Progenitor cell of endocrine pancreas (in vitro differentiated cells): Measurements from ENCODE around the gene ACSF2. TPM values are rescaled to one million over a fixed set of nuclear protein-coding genes. Genes with fewer than 3 reads are reported as not detected.

ENCODE experiments used
- DNase-seq: peaks from one replicate; pipeline ENCODE4 v3.0.0; 2021; ENCODE audit warnings: low spot score; ENCODE audit not compliant: unreplicated experiment
- H3K27ac Mint-ChIP-seq: 2 replicates; pipeline ENCODE4 v1.8.0; 2021; ENCODE audit warnings: mild to moderate bottlenecking, moderate library complexity, mixed read lengths
- H3K27me3 Mint-ChIP-seq: 2 replicates; pipeline ENCODE4 v1.8.0; 2021; ENCODE audit warnings: mixed read lengths
- H3K36me3 Mint-ChIP-seq: 2 replicates; pipeline ENCODE4 v1.8.0; 2022; ENCODE audit warnings: mixed read lengths; ENCODE audit not compliant: insufficient read depth
- H3K4me1 Mint-ChIP-seq: 2 replicates; pipeline ENCODE4 v1.8.0; 2021; ENCODE audit warnings: low read depth, mixed read lengths
- H3K4me3 Mint-ChIP-seq: 2 replicates; pipeline ENCODE4 v1.8.0; 2021; ENCODE audit warnings: low read depth, mild to moderate bottlenecking, moderate library complexity, mixed read lengths
- H3K9me3 Mint-ChIP-seq: 2 replicates; pipeline ENCODE4 v1.8.0; 2021; ENCODE audit warnings: low read depth, mixed read lengths
- total RNA-seq: library from RNA; stranded (reverse); gene quantifications from 2 replicates; pipeline ENCODE4 v1.2.1, GENCODE V29; 2021
- TF ChIP-seq, protein P1 (sequence below): fragments of 200-600 bp; sonication (generic); IDR thresholded peaks from one replicate; pipeline ENCODE4 v1.5.0; 2021; ENCODE audit warnings: antibody characterized with exemption, mild to moderate bottlenecking; ENCODE audit not compliant: unreplicated experiment

The ACSF2 gene
- total RNA-seq, 1 donor from 2014 or later = 72.6 TPM

DNA sequence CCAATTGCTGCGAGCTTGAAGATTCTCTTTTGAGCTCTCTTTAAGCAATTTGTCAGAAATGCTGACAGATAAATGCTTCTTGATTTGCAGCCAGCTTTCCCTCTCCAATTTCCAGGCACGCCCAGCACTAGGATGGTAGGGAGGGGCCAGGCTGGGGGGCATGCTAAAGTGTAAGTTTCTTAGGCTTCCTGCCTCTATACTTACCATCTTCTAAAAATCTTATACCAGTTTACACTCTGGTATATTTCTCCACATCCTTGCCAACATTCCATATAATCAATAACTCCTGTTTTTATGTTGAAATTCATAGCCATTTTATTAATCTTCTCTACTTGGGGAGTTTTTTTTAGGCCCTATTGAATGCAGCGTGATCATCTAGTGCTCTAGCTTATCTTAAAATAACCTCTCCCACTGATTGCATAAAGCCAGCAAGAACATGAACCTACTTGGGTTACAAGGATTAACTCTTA lies 17.5 kb downstream of the ACSF2 start:
- no peaks in the 10 kb centered on the region for H3K9me3 Mint-ChIP-seq
- peaks cover 28% of the 10 kb centered on the region for H3K4me1 Mint-ChIP-seq
- TF ChIP-seq, protein P1, sequence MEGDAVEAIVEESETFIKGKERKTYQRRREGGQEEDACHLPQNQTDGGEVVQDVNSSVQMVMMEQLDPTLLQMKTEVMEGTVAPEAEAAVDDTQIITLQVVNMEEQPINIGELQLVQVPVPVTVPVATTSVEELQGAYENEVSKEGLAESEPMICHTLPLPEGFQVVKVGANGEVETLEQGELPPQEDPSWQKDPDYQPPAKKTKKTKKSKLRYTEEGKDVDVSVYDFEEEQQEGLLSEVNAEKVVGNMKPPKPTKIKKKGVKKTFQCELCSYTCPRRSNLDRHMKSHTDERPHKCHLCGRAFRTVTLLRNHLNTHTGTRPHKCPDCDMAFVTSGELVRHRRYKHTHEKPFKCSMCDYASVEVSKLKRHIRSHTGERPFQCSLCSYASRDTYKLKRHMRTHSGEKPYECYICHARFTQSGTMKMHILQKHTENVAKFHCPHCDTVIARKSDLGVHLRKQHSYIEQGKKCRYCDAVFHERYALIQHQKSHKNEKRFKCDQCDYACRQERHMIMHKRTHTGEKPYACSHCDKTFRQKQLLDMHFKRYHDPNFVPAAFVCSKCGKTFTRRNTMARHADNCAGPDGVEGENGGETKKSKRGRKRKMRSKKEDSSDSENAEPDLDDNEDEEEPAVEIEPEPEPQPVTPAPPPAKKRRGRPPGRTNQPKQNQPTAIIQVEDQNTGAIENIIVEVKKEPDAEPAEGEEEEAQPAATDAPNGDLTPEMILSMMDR = no peak
- no peak overlapping the region for H3K27ac Mint-ChIP-seq
- no peak overlapping the region for H3K4me3 Mint-ChIP-seq
- no peaks in the 10 kb centered on the region for H3K27me3 Mint-ChIP-seq
- no peak for DNase-seq
- no peaks in the 10 kb centered on the region for H3K36me3 Mint-ChIP-seq

GRCh38 chr17:50444841-50445715 lies 19.1 kb downstream of the ACSF2 start:
- Mint-ChIP-seq H3K27ac (no peak overlapping the region), H3K27me3 (no peaks in the 10 kb centered on the region)
- TF ChIP-seq, protein P1 = no peak

GRCh38 chr17:50445730-50446325 lies 19.8 kb downstream of the ACSF2 start:
- no peaks in the 10 kb centered on the region for H3K9me3 Mint-ChIP-seq
- no peak for DNase-seq
- no peaks in the 10 kb centered on the region for H3K27me3 Mint-ChIP-seq
- no peak overlapping the region for H3K4me3 Mint-ChIP-seq
- TF ChIP-seq, protein P1 = no peak
- H3K36me3 Mint-ChIP-seq = peaks cover 2% of the 10 kb centered on the region
- H3K27ac Mint-ChIP-seq = no peak overlapping the region
- peaks cover 20% of the 10 kb centered on the region for H3K4me1 Mint-ChIP-seq

More at GRCh38 chr17:50444841-50445715, 19.1 kb downstream of the ACSF2 start:
- H3K4me1 Mint-ChIP-seq = peaks cover 26% of the 10 kb centered on the region
- H3K4me3 Mint-ChIP-seq = no peak overlapping the region
- H3K9me3 Mint-ChIP-seq = no peaks in the 10 kb centered on the region
- DNase-seq = no peak
- H3K36me3 Mint-ChIP-seq = no peaks in the 10 kb centered on the region

DNA sequence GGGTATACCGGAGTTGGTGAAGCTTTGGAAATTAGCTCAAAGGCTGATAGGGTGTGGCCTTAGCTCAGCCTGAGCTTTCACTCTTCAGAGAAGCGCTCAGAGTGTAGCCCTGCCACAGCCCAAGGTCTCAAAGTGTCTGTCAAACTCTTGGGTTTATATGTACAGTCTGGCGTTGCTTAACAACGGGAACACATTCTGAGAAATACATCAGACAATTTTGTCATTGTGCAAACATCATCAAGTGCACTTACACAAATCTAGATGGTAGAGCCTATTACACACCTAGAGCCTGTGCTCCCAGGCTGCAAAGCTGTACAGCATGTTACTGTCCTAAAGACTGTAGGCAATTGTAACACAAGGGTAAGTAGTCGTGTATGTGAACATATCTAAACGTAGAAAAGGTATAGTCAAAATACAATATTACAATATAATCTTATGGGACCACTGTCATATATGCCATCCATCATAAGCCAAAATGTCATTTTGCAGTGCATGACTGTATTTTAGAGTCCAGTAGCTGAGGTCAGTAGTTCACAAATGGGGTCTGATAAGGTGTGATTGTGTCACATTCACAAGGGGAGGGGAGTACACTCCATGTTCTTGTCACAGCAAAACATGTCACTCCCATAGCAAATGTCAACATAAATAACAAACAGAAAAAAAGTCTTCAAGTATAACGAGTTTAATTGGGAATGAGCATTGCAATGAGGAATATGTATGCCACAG lies 22.0 kb downstream of the ACSF2 start:
- DNase-seq = no peak
- Mint-ChIP-seq H3K27me3 (no peaks in the 10 kb centered on the region), H3K27ac (no peak overlapping the region), H3K4me1 (peaks cover 19% of the 10 kb centered on the region), H3K36me3 (peaks cover 2% of the 10 kb centered on the region), H3K9me3 (no peaks in the 10 kb centered on the region), H3K4me3 (no peak overlapping the region)
- TF ChIP-seq, protein P1 = no peak

- H3K9me3 Mint-ChIP-seq = no peaks in the 10 kb centered on the region
- H3K36me3 Mint-ChIP-seq = peaks cover 2% of the 10 kb centered on the region
- TF ChIP-seq, protein P1 = no peak
Observed at GRCh38 chr17:50448643-50449042, 22.6 kb downstream of the ACSF2 start.

More at GRCh38 chr17:50448643-50449042, 22.6 kb downstream of the ACSF2 start:
- Mint-ChIP-seq H3K4me1 (peaks cover 13% of the 10 kb centered on the region), H3K27me3 (no peaks in the 10 kb centered on the region), H3K27ac (no peak overlapping the region), H3K4me3 (no peak overlapping the region)
- no peak for DNase-seq
